Fibroblast of villous mesenchyme (primary cell): ENCODE measurements around the gene RFC5. TPM values are rescaled to one million over a fixed set of nuclear protein-coding genes. Genes with fewer than 3 reads are reported as not detected.
"Not testable (repeated sequence)": the region's sequence is repeated elsewhere in the genome, so short reads cannot be mapped to it uniquely, and the experiment has no call there.

Experiments used
- DNase-seq: peaks from one replicate; pipeline ENCODE4 v3.0.0-alpha.2; 2010; ENCODE audit warnings: low read depth
- H3K4me3 ChIP-seq: 2 replicates; pipeline ENCODE4 v1.5.1; 2011; ENCODE audit warnings: low read depth, mild to moderate bottlenecking, low read length
- CTCF ChIP-seq: IDR thresholded peaks from 2 replicates; pipeline ENCODE4 v1.5.1; 2012; ENCODE audit warnings: low read depth, mild to moderate bottlenecking, low read length; ENCODE audit not compliant: insufficient read depth
- total RNA-seq: library from RNA; depleted of rRNA; stranded (reverse); fragments of >200 nt; gene quantifications from 2 replicates; pipeline ENCODE4 v1.2.3, GENCODE V29; 2012

RFC5 gene
- total RNA-seq, 1 donor: 15.5 TPM

GRCh38 chr12:118015306-118015705, 1.2 kb upstream of the RFC5 start:
- TF ChIP-seq CTCF: no peak
- DNase-seq: no peak
- H3K4me3 ChIP-seq: no peak overlapping the region

GRCh38 chr12:118015944-118016343, 559 bp upstream of the RFC5 start:
- DNase-seq: no peak
- H3K4me3 ChIP-seq: peak overlapping the region; percentile 90
- no peak for TF ChIP-seq CTCF

- DNase-seq: no peak
- H3K4me3 ChIP-seq: no peak overlapping the region
Observed at GRCh38 chr12:118017926-118018325, 1.4 kb downstream of the RFC5 start.

GRCh38 chr12:118020036-118020435, 3.5 kb downstream of the RFC5 start:
- no peak for DNase-seq
- no peak for TF ChIP-seq CTCF
- no peak overlapping the region for H3K4me3 ChIP-seq

More at GRCh38 chr12:118017926-118018325, 1.4 kb downstream of the RFC5 start:
- no peak for TF ChIP-seq CTCF

GRCh38 chr12:118022097-118022727, 5.7 kb downstream of the RFC5 start:
- H3K4me3 ChIP-seq, DNase-seq: not testable (repeated sequence)

- H3K4me3 ChIP-seq: no peak overlapping the region
- TF ChIP-seq CTCF: no peak
- peak; percentile 8 for DNase-seq
Observed at GRCh38 chr12:118022728-118023109, 6.2 kb downstream of the RFC5 start.

GRCh38 chr12:118023301-118023860, 6.9 kb downstream of the RFC5 start:
- no peak for TF ChIP-seq CTCF
- H3K4me3 ChIP-seq: no peak overlapping the region
- no peak for DNase-seq
